Large intestine (tissue), 3 donors: ENCODE measurements around the gene MARCO. TPM values are rescaled to one million over a fixed set of nuclear protein-coding genes. Genes with fewer than 3 reads are reported as not detected.
"Not testable (repeated sequence)": the region's sequence is repeated elsewhere in the genome, so short reads cannot be mapped to it uniquely, and the experiment has no call there.

ENCODE experiments used
- DNase-seq, 2 donors: peaks; one replicate each; pipeline versions ENCODE4 v3.0.0 to v3.0.0-alpha.2; 2013
- H3K27ac ChIP-seq: one replicate; pipeline ENCODE4 v1.5.1; 2013; ENCODE audit warnings: low read length
- H3K27me3 ChIP-seq: 2 replicates; pipeline ENCODE4 v1.6.1; 2013; ENCODE audit warnings: low read length; ENCODE audit not compliant: control insufficient read depth, insufficient read depth
- H3K36me3 ChIP-seq: 2 replicates; pipeline ENCODE4 v1.6.1; 2013; ENCODE audit warnings: low read length; ENCODE audit not compliant: control insufficient read depth, insufficient read depth
- H3K4me1 ChIP-seq: one replicate; pipeline ENCODE4 v1.6.1; 2013; ENCODE audit warnings: low read length; ENCODE audit not compliant: control insufficient read depth, insufficient read depth
- H3K4me3 ChIP-seq: one replicate; pipeline ENCODE4 v1.5.1; 2013; ENCODE audit warnings: low read length
- H3K9me3 ChIP-seq: one replicate; pipeline ENCODE4 v1.6.1; 2013; ENCODE audit warnings: mild to moderate bottlenecking, low read depth, low read length, moderate library complexity; ENCODE audit not compliant: control insufficient read depth
- WGBS: methylation state at CpG from one replicate; pipeline ENCODE4 v1.1.5; 2013; ENCODE audit warnings: low lambda C conversion rate; ENCODE audit not compliant: insufficient coverage; 5-methylcytosine and 5-hydroxymethylcytosine counted together
- polyA plus RNA-seq: library from polyadenylated mRNA; unstranded; fragments of 120-200 nt; gene quantifications from one replicate; pipeline ENCODE4 v1.2.1, GENCODE V29; 2013

MARCO gene
- polyA plus RNA-seq, 1 donor: 0.18 TPM

GRCh38 chr2:118925981-118926380 lies 16.0 kb upstream of the MARCO start:
- Histone ChIP-seq H3K4me1 (no peaks in the 10 kb centered on the region), H3K27me3 (peaks cover 3% of the 10 kb centered on the region), H3K9me3 (no peaks in the 10 kb centered on the region), H3K36me3 (no peaks in the 10 kb centered on the region), H3K27ac (no peak overlapping the region), H3K4me3 (no peak overlapping the region)
- no peak for DNase-seq
- 100% methylated on average over 1 of the region's 1 CpG for WGBS

GRCh38 chr2:118929059-118929458 lies 12.9 kb upstream of the MARCO start:
- Histone ChIP-seq H3K27me3 (peaks cover 3% of the 10 kb centered on the region), H3K27ac (no peak overlapping the region), H3K36me3 (no peaks in the 10 kb centered on the region), H3K4me3 (no peak overlapping the region), H3K9me3 (peaks cover 3% of the 10 kb centered on the region), H3K4me1 (no peaks in the 10 kb centered on the region)
- WGBS: 100% methylated on average over 1 of the region's 1 CpG
- no peak for DNase-seq

- Histone ChIP-seq H3K27me3 (no peaks in the 10 kb centered on the region), H3K36me3 (no peaks in the 10 kb centered on the region), H3K4me3 (no peak overlapping the region), H3K4me1 (no peaks in the 10 kb centered on the region), H3K9me3 (peaks cover 3% of the 10 kb centered on the region), H3K27ac (no peak overlapping the region)
- no CpG with 5 or more reads among the region's 1 CpG for WGBS
- no peak for DNase-seq
These were observed 9.0 kb upstream of the MARCO start for GRCh38 chr2:118932949-118933348.

- Histone ChIP-seq H3K27me3 (no peaks in the 10 kb centered on the region), H3K9me3 (peaks cover 3% of the 10 kb centered on the region), H3K4me1 (no peaks in the 10 kb centered on the region), H3K36me3 (no peaks in the 10 kb centered on the region), H3K4me3 (no peak overlapping the region), H3K27ac (no peak overlapping the region)
- WGBS: no CpG with 5 or more reads among the region's 2 CpGs
- no peak for DNase-seq
These were observed 5.7 kb upstream of the MARCO start for GRCh38 chr2:118936306-118936705.

- no peak for DNase-seq
- H3K27me3 ChIP-seq: no peaks in the 10 kb centered on the region
- peaks cover 3% of the 10 kb centered on the region for H3K9me3 ChIP-seq
- H3K27ac ChIP-seq: no peak overlapping the region
- WGBS: no CpG with 5 or more reads among the region's 6 CpGs
- no peaks in the 10 kb centered on the region for H3K4me1 ChIP-seq
- H3K36me3 ChIP-seq: no peaks in the 10 kb centered on the region
- no peak overlapping the region for H3K4me3 ChIP-seq
These were observed 5.1 kb upstream of the MARCO start for GRCh38 chr2:118936936-118937335.

- WGBS: no CpG with 5 or more reads among the region's 1 CpG
These were observed 4.2 kb upstream of the MARCO start for GRCh38 chr2:118937817-118938216.

GRCh38 chr2:118939994-118940393 lies 2.0 kb upstream of the MARCO start:
- Histone ChIP-seq H3K36me3 (no peaks in the 10 kb centered on the region), H3K4me3 (no peak overlapping the region), H3K9me3 (no peaks in the 10 kb centered on the region), H3K27me3 (no peaks in the 10 kb centered on the region), H3K4me1 (no peaks in the 10 kb centered on the region), H3K27ac (no peak overlapping the region)
- no peak for DNase-seq

More at GRCh38 chr2:118937817-118938216, 4.2 kb upstream of the MARCO start:
- Histone ChIP-seq H3K36me3 (no peaks in the 10 kb centered on the region), H3K4me3 (no peak overlapping the region), H3K4me1 (no peaks in the 10 kb centered on the region), H3K27ac (no peak overlapping the region), H3K27me3 (no peaks in the 10 kb centered on the region), H3K9me3 (peaks cover 3% of the 10 kb centered on the region)
- no peak for DNase-seq

GRCh38 chr2:118940486-118941120 lies 1.4 kb upstream of the MARCO start:
- DNase-seq: no peak

GRCh38 chr2:118943286-118943685 lies 1.3 kb downstream of the MARCO start:
- Histone ChIP-seq H3K36me3 (no peaks in the 10 kb centered on the region), H3K4me3 (no peak overlapping the region), H3K27me3 (no peaks in the 10 kb centered on the region), H3K9me3 (no peaks in the 10 kb centered on the region), H3K27ac (no peak overlapping the region), H3K4me1 (no peaks in the 10 kb centered on the region)
- no CpG with 5 or more reads among the region's 2 CpGs for WGBS
- DNase-seq: no peak

More at GRCh38 chr2:118940486-118941120, 1.4 kb upstream of the MARCO start:
- no peaks in the 10 kb centered on the region for H3K4me1 ChIP-seq
- no peaks in the 10 kb centered on the region for H3K9me3 ChIP-seq
- H3K36me3 ChIP-seq: no peaks in the 10 kb centered on the region
- WGBS: 100% methylated on average over 1 of the region's 9 CpGs
- no peaks in the 10 kb centered on the region for H3K27me3 ChIP-seq
- no peak overlapping the region for H3K27ac ChIP-seq
- H3K4me3 ChIP-seq: no peak overlapping the region

- H3K9me3 ChIP-seq: no peaks in the 10 kb centered on the region
- no peak overlapping the region for H3K4me3 ChIP-seq
- H3K36me3 ChIP-seq: no peaks in the 10 kb centered on the region
- H3K27me3 ChIP-seq: no peaks in the 10 kb centered on the region
- DNase-seq: no peak
- H3K27ac ChIP-seq: no peak overlapping the region
- no peaks in the 10 kb centered on the region for H3K4me1 ChIP-seq
- 20% methylated on average over 1 of the region's 3 CpGs for WGBS
These were observed 3.9 kb downstream of the MARCO start for GRCh38 chr2:118945881-118946280.

GRCh38 chr2:118948266-118948665 lies 6.3 kb downstream of the MARCO start:
- H3K9me3 ChIP-seq, H3K27ac ChIP-seq, H3K36me3 ChIP-seq, H3K4me1 ChIP-seq, H3K27me3 ChIP-seq, DNase-seq, H3K4me3 ChIP-seq: not testable (repeated sequence)
- no CpG with 5 or more reads among the region's 3 CpGs for WGBS
